OCI-LY3 (cell line): Measurements from ENCODE around the gene MAGI1.

Experiments used
- EZH2phosphoT487 ChIP-seq: fragments of 200-600 bp; shearing (Covaris generic); IDR thresholded peaks from 2 replicates; pipeline ENCODE4 v1.6.1; 2018; ENCODE audit warnings: antibody characterized with exemption, mixed run types, low read depth
- TF ChIP-seq, protein P1 (sequence below): fragments of 200-600, 300-600 bp; sonication (generic); IDR thresholded peaks from 2 replicates; pipeline ENCODE4 v1.5.1; 2014; ENCODE audit warnings: antibody characterized with exemption, low read length, low read depth

- TF ChIP-seq, protein P1, sequence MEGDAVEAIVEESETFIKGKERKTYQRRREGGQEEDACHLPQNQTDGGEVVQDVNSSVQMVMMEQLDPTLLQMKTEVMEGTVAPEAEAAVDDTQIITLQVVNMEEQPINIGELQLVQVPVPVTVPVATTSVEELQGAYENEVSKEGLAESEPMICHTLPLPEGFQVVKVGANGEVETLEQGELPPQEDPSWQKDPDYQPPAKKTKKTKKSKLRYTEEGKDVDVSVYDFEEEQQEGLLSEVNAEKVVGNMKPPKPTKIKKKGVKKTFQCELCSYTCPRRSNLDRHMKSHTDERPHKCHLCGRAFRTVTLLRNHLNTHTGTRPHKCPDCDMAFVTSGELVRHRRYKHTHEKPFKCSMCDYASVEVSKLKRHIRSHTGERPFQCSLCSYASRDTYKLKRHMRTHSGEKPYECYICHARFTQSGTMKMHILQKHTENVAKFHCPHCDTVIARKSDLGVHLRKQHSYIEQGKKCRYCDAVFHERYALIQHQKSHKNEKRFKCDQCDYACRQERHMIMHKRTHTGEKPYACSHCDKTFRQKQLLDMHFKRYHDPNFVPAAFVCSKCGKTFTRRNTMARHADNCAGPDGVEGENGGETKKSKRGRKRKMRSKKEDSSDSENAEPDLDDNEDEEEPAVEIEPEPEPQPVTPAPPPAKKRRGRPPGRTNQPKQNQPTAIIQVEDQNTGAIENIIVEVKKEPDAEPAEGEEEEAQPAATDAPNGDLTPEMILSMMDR, result no peak
- TF ChIP-seq EZH2phosphoT487, result no peak
Measured at GRCh38 chr3:65974509-65974908, 64.2 kb downstream of the MAGI1 start.
